Measurements from ENCODE around the gene ONECUT2.

DNA sequence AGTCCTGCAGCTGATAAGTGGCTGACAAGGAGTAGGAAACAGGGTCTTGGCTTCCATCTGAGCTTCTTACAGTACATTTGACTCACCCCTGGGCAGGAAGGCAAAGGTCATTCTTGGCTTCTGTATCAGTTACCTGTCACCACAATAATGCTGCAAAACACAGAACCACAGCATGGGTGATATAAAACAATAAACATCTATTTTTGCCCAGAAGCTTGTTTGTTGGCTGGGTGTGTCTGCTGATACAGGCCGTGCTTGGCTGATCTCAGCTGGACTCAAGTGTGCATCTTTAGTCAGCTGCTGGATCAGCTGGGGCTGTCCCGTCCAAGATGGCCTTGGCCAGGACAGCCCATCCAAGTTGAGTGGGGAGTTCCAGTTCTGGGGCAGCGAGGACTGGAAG is 34.7 kb downstream of the ONECUT2 start:
- TF ChIP-seq POLR2AphosphoS5 (IDR thresholded peaks at IDR 0.05; ENCODE audit: borderline replicate concordance, low read depth, low read length) (no peak), EZH2 (IDR thresholded peaks at IDR 0.05) (no peak)

All from SK-N-MC (cell line).